HG02943 (cell line): ENCODE data around the gene PTPDC1.
"Not testable (repeated sequence)": the region's sequence is repeated elsewhere in the genome, so short reads cannot be mapped to it uniquely, and the experiment has no call there.

Experiments
- ATAC-seq: cut with Tn5 transposase; IDR thresholded peaks from one replicate; pipeline ENCODE4 v1.9.1; 2021; ENCODE audit warnings: mild to moderate bottlenecking, low read depth, moderate library complexity; ENCODE audit not compliant: unreplicated experiment

PTPDC1 gene

GRCh38 chr9:94094219-94095145 lies 10.2 kb downstream of the PTPDC1 start:
- ATAC-seq: not testable (repeated sequence)

GRCh38 chr9:94096819-94097577 lies 12.7 kb downstream of the PTPDC1 start:
- no peak for ATAC-seq

- ATAC-seq: no peak
Observed at GRCh38 chr9:94097788-94098414, 13.6 kb downstream of the PTPDC1 start.

- ATAC-seq: no peak
Observed at GRCh38 chr9:94100152-94100879, 16.1 kb downstream of the PTPDC1 start.

- ATAC-seq: no peak
Observed at GRCh38 chr9:94101162-94101853, 17.0 kb downstream of the PTPDC1 start.

GRCh38 chr9:94108584-94108983 lies 24.3 kb downstream of the PTPDC1 start:
- no peak for ATAC-seq

GRCh38 chr9:94110821-94111252 lies 26.6 kb downstream of the PTPDC1 start:
- no peak for ATAC-seq

GRCh38 chr9:94111446-94111845 lies 27.2 kb downstream of the PTPDC1 start:
- ATAC-seq: no peak

- ATAC-seq: no peak
Observed at GRCh38 chr9:94112716-94113465, 28.6 kb downstream of the PTPDC1 start.

GRCh38 chr9:94120088-94120487 lies 35.8 kb downstream of the PTPDC1 start:
- ATAC-seq: not testable (repeated sequence)

GRCh38 chr9:94120854-94121376 lies 36.7 kb downstream of the PTPDC1 start:
- no peak for ATAC-seq

GRCh38 chr9:94126844-94127243 lies 42.6 kb downstream of the PTPDC1 start:
- no peak for ATAC-seq

GRCh38 chr9:94127806-94128205 lies 43.5 kb downstream of the PTPDC1 start:
- no peak for ATAC-seq

- ATAC-seq: no peak
Observed at GRCh38 chr9:94128580-94128979, 44.3 kb downstream of the PTPDC1 start.

GRCh38 chr9:94134629-94135028 lies 50.4 kb downstream of the PTPDC1 start:
- no peak for ATAC-seq

GRCh38 chr9:94135222-94135621 lies 51.0 kb downstream of the PTPDC1 start:
- ATAC-seq: no peak

- no peak for ATAC-seq
Observed at GRCh38 chr9:94139672-94140417, 55.6 kb downstream of the PTPDC1 start.

- no peak for ATAC-seq
Observed at GRCh38 chr9:94140418-94140780, 56.1 kb downstream of the PTPDC1 start.
